GM12878 (cell line): ENCODE results near the gene ATP4B. TPM values are rescaled to one million over a fixed set of nuclear protein-coding genes. Genes with fewer than 3 reads are reported as not detected.

Experiments
- ATAC-seq: fragments of 200-7000 bp; cut with Tn5 transposase; 3 replicates; pipeline ENCODE4 v1.9.1; 2020; ENCODE audit warnings: mild to moderate bottlenecking, moderate library complexity
- BruUV-seq: library from RNA; stranded (reverse); fragments of 400-500 nt; replicated peaks from 2 replicates; lab custom pipeline; 2021; lab: Mats Ljungman, UMichigan
- CTCF ChIA-PET: fragments of 300-600 bp; sonication (Branson Sonifier 250); formaldehyde crosslinking; extraction: SDS; loops from one replicate; lab custom pipeline; 2021; ENCODE audit warnings: inconsistent platforms; lab: Yijun Ruan, JAX
- POLR2A ChIA-PET: fragments of 350-600 bp; formaldehyde crosslinking; extraction: SDS; loops from one replicate; lab custom pipeline; 2021; ENCODE audit warnings: inconsistent platforms; lab: Charles Lee
- RAD21 ChIA-PET: fragments of 300-600 bp; sonication (Branson Sonifier 250); formaldehyde crosslinking; loops from one replicate; lab custom pipeline; 2023; ENCODE audit warnings: antibody characterized with exemption; ENCODE audit not compliant: unreplicated experiment; lab: Charles Lee
- SMC1A ChIA-PET: fragments of 300-600 bp; sonication (Branson Sonifier 250); formaldehyde crosslinking; loops from one replicate; lab custom pipeline; 2023; ENCODE audit not compliant: unreplicated experiment, uncharacterized antibody; lab: Charles Lee
- DNase-seq: peaks from one replicate; pipeline ENCODE4 v3.0.0-alpha.2; 2011; ENCODE audit warnings: low read depth, low spot score
- FAIRE-seq: peaks from 3 replicates; lab custom pipeline; 2011; peaks lifted over from hg19 to GRCh38; lab: Jason Lieb, UNC
- H2AFZ ChIP-seq: 2 replicates; pipeline ENCODE4 v1.6.0; 2011; ENCODE audit warnings: low read depth, low read length, control low read depth; ENCODE audit not compliant: control insufficient read depth
- H3K27ac ChIP-seq: 2 replicates; pipeline ENCODE4 v1.5.1; 2011; ENCODE audit warnings: control low read depth; ENCODE audit not compliant: control insufficient read depth, insufficient read depth
- H3K27me3 ChIP-seq, 2 experiments: replicated peaks in 1 of 2; 2 replicates each; pipeline versions ENCODE4 v1.6.0 to v1.6.1; 2011; ENCODE audit warnings: low read length in 1 of 2; ENCODE audit not compliant: control insufficient read depth in 2 of 2, insufficient read depth in 2 of 2
- H3K36me3 ChIP-seq, 2 experiments: 2 replicates each; pipeline ENCODE4 v1.5.1; 2011; ENCODE audit warnings: low read length in 1 of 2; ENCODE audit not compliant: control insufficient read depth in 2 of 2, insufficient read depth in 2 of 2
- H3K4me1 ChIP-seq: 2 replicates; pipeline ENCODE4 v1.6.1; 2011; ENCODE audit warnings: mild to moderate bottlenecking, low read length, moderate library complexity, mixed read lengths; ENCODE audit not compliant: control insufficient read depth, insufficient read depth
- H3K4me2 ChIP-seq: 2 replicates; pipeline ENCODE4 v1.6.0; 2011; ENCODE audit warnings: control low read depth; ENCODE audit not compliant: control insufficient read depth, insufficient read depth
- H3K4me3 ChIP-seq: fragments of 200-600 bp; sonication (generic); 2 replicates; pipeline ENCODE4 v1.5.1; 2016
- H3K79me2 ChIP-seq: 2 replicates; pipeline ENCODE4 v1.6.0; 2011; ENCODE audit warnings: low read length; ENCODE audit not compliant: control insufficient read depth, insufficient read depth
- H3K9ac ChIP-seq: 2 replicates; pipeline ENCODE4 v1.8.0; 2011; ENCODE audit warnings: low read length, control low read depth, mixed read lengths; ENCODE audit not compliant: control insufficient read depth, insufficient read depth
- H3K9me3 ChIP-seq: replicated peaks from 3 replicates; pipeline ENCODE4 v1.5.1; 2011; ENCODE audit warnings: mild to moderate bottlenecking, low read length; ENCODE audit not compliant: control insufficient read depth, insufficient read depth
- H4K20me1 ChIP-seq: 2 replicates; pipeline ENCODE4 v1.6.0; 2011; ENCODE audit not compliant: control insufficient read depth, insufficient read depth
- ATF3 ChIP-seq: IDR thresholded peaks from 2 replicates; pipeline ENCODE4 v1.6.1; 2011; ENCODE audit warnings: low read depth, mild to moderate bottlenecking, low read length, moderate library complexity, borderline replicate concordance; ENCODE audit errors: extremely low read depth
- CREB1 ChIP-seq: IDR thresholded peaks from 2 replicates; pipeline ENCODE4 v1.6.1; 2012; ENCODE audit warnings: low read depth, mild to moderate bottlenecking, inconsistent platforms
- EED ChIP-seq: sonication (generic); IDR thresholded peaks from 2 replicates; pipeline ENCODE4 v1.6.1; 2016; ENCODE audit warnings: antibody characterized with exemption, low read depth
- EZH2 ChIP-seq: IDR thresholded peaks from 2 replicates; pipeline ENCODE4 v1.6.1; 2012; ENCODE audit warnings: low read depth, mild to moderate bottlenecking, control low read depth, inconsistent platforms, low read length, borderline replicate concordance; ENCODE audit not compliant: control insufficient read depth
- IRF4 ChIP-seq: IDR thresholded peaks from 2 replicates; pipeline ENCODE4 v1.6.1; 2011; ENCODE audit warnings: low read depth, low read length
- JUNB ChIP-seq: IDR thresholded peaks from 2 replicates; pipeline ENCODE4 v1.6.1; 2016; ENCODE audit warnings: antibody characterized with exemption, mild to moderate bottlenecking
- MTA2 ChIP-seq: fragments of 450-650 bp; IDR thresholded peaks from 2 replicates; pipeline ENCODE4 v1.6.1; 2016; ENCODE audit warnings: low read depth, mild to moderate bottlenecking, moderate library complexity
- MXI1 ChIP-seq: fragments of 150-350 bp; IDR thresholded peaks from 2 replicates; pipeline ENCODE4 v1.6.1; 2011; ENCODE audit warnings: low read depth, mild to moderate bottlenecking, inconsistent platforms, low read length, improper control_type of control experiment
- SMAD1 ChIP-seq: fragments of 450-650 bp; IDR thresholded peaks from 2 replicates; pipeline ENCODE4 v1.6.1; 2018; ENCODE audit warnings: mild to moderate bottlenecking, low read depth; ENCODE audit not compliant: partially characterized antibody
- SP1 ChIP-seq: IDR thresholded peaks from one replicate; pipeline ENCODE4 v1.6.1; 2011; ENCODE audit warnings: low read depth, low read length
- SPI1 ChIP-seq: IDR thresholded peaks from 2 replicates; pipeline ENCODE4 v1.6.1; 2011; ENCODE audit warnings: low read depth, mild to moderate bottlenecking, low read length, moderate library complexity, borderline replicate concordance; ENCODE audit not compliant: insufficient read depth
- ZNF217 ChIP-seq: fragments of 450-650 bp; IDR thresholded peaks from 2 replicates; pipeline ENCODE4 v1.6.1; 2017; ENCODE audit warnings: antibody characterized with exemption, mild to moderate bottlenecking
- ZNF687 ChIP-seq: fragments of 450-650 bp; IDR thresholded peaks from 2 replicates; pipeline ENCODE4 v1.6.1; 2017; ENCODE audit warnings: mild to moderate bottlenecking, moderate library complexity
- WGBS: methylation state at CpG from one replicate; pipeline ENCODE4 v1.1.6; 2016; ENCODE audit warnings: low lambda C conversion rate; ENCODE audit not compliant: insufficient replicate concordance, insufficient coverage; ENCODE audit errors: missing lambda C conversion rate; 5-methylcytosine and 5-hydroxymethylcytosine counted together
- in situ Hi-C: fragments of 300-500 bp; cut with MboI; formaldehyde crosslinking; loops from 9 replicates; pipeline ENCODE4 v1.14.3; 2018; ENCODE audit warnings: mixed read lengths
- intact Hi-C: fragments of 100-400 bp; cut with micrococcal nuclease; formaldehyde crosslinking; loops from one replicate; pipeline ENCODE4 v1.14.2; 2022; ENCODE audit not compliant: unreplicated experiment
- polyA plus RNA-seq, 11 experiments: library from polyadenylated mRNA; depleted of rRNA in 4 of 11; unstranded in 6 of 11; stranded (reverse) in 5 of 11; fragments of >200 nt; fragmentation: Nextera tagmentation in 4 of 11; fragmentation: Illumina TruSeq in 1 of 11; extraction: Ambion mirVana in 4 of 11; extraction: Trizol in 1 of 11; gene quantifications; 1 replicate in 1 of 11; 2 replicates in 10 of 11; pipeline versions ENCODE4 v1.2.1 to v1.2.3, GENCODE V29; 2011 to 2016; ENCODE audit warnings: inconsistent platforms in 2 of 11, missing spikeins in 2 of 11, low read depth in 1 of 11
- total RNA-seq, 4 experiments: library from RNA; depleted of rRNA in 3 of 4; stranded (reverse); fragments of >200 nt in 3 of 4; fragmentation: Illumina TruSeq in 1 of 4; extraction: Trizol in 1 of 4; gene quantifications; 2 replicates each; pipeline versions ENCODE4 v1.2.1 to v1.2.3, GENCODE V29; 2013 to 2021
- TF ChIP-seq, protein P1 (sequence below): IDR thresholded peaks from 2 replicates; pipeline ENCODE4 v1.6.1; 2012; ENCODE audit warnings: improper control_type of control experiment, low read depth, low read length; ENCODE audit not compliant: insufficient replicate concordance
- TF ChIP-seq, protein P2 (sequence below): IDR thresholded peaks from 2 replicates; pipeline ENCODE4 v1.6.1; 2011; ENCODE audit warnings: borderline replicate concordance, low read depth, mild to moderate bottlenecking, moderate library complexity, mixed read lengths, low read length; ENCODE audit not compliant: insufficient read depth; ENCODE audit errors: extremely low read length

Gene ATP4B
- total and polyA plus RNA-seq, 10 of the 15 experiments (the other 5 are each of a cell fraction or from before 2014, with no cell fraction given) = 0.05 to 0.33 (median 0.20) TPM; not detected in 4

- Histone ChIP-seq H3K9me3 (no peaks in the 10 kb centered on the region), H3K9ac (no peak overlapping the region), H3K27ac (no peak overlapping the region), H4K20me1 (no peaks in the 10 kb centered on the region), H3K4me2 (no peak overlapping the region), H3K36me3 (peaks cover 42 to 52% of the 10 kb centered on the region in 2 experiments), H3K4me1 (no peaks in the 10 kb centered on the region), H2AFZ (no peak overlapping the region), H3K79me2 (no peaks in the 10 kb centered on the region), H3K4me3 (no peak overlapping the region), H3K27me3 (no peaks in the 10 kb centered on the region)
- ChIA-PET POLR2A (no interaction called here), CTCF (no interaction called here), RAD21 (no interaction called here), SMC1A (no interaction called here)
- no TSS peak for BruUV-seq
- intact Hi-C loops (no loop called here), in situ Hi-C loops (no loop called here)
- DNase-seq = no peak
- 99% methylated on average over 25 of the region's 25 CpGs for WGBS
- no peak for ATAC-seq
- no peak for FAIRE-seq
- TF ChIP-seq MXI1 (no peak), CREB1 (no peak), ATF3 (no peak), SPI1 (no peak), SP1 (no peak), SMAD1 (no peak), MTA2 (no peak), ZNF687 (no peak), EZH2 (no peak), IRF4 (no peak), JUNB (no peak), EED (no peak), ZNF217 (no peak)
- TF ChIP-seq, protein P1, sequence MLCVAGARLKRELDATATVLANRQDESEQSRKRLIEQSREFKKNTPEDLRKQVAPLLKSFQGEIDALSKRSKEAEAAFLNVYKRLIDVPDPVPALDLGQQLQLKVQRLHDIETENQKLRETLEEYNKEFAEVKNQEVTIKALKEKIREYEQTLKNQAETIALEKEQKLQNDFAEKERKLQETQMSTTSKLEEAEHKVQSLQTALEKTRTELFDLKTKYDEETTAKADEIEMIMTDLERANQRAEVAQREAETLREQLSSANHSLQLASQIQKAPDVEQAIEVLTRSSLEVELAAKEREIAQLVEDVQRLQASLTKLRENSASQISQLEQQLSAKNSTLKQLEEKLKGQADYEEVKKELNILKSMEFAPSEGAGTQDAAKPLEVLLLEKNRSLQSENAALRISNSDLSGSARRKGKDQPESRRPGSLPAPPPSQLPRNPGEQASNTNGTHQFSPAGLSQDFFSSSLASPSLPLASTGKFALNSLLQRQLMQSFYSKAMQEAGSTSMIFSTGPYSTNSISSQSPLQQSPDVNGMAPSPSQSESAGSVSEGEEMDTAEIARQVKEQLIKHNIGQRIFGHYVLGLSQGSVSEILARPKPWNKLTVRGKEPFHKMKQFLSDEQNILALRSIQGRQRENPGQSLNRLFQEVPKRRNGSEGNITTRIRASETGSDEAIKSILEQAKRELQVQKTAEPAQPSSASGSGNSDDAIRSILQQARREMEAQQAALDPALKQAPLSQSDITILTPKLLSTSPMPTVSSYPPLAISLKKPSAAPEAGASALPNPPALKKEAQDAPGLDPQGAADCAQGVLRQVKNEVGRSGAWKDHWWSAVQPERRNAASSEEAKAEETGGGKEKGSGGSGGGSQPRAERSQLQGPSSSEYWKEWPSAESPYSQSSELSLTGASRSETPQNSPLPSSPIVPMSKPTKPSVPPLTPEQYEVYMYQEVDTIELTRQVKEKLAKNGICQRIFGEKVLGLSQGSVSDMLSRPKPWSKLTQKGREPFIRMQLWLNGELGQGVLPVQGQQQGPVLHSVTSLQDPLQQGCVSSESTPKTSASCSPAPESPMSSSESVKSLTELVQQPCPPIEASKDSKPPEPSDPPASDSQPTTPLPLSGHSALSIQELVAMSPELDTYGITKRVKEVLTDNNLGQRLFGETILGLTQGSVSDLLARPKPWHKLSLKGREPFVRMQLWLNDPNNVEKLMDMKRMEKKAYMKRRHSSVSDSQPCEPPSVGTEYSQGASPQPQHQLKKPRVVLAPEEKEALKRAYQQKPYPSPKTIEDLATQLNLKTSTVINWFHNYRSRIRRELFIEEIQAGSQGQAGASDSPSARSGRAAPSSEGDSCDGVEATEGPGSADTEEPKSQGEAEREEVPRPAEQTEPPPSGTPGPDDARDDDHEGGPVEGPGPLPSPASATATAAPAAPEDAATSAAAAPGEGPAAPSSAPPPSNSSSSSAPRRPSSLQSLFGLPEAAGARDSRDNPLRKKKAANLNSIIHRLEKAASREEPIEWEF = no peak
- TF ChIP-seq, protein P2, sequence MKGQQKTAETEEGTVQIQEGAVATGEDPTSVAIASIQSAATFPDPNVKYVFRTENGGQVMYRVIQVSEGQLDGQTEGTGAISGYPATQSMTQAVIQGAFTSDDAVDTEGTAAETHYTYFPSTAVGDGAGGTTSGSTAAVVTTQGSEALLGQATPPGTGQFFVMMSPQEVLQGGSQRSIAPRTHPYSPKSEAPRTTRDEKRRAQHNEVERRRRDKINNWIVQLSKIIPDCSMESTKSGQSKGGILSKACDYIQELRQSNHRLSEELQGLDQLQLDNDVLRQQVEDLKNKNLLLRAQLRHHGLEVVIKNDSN = no peak
Measured at GRCh38 chr13:113635709-113636108, 22.3 kb downstream of the ATP4B start.
